Trophoblast cell (in vitro differentiated cells and primary cell): ENCODE results near the gene FCHSD2.

Source experiments
- DNase-seq, 2 donors: peaks; one replicate each; pipeline ENCODE4 v3.0.0-alpha.2; 2016
- H2AFZ ChIP-seq: 2 replicates; pipeline ENCODE4 v1.6.1; 2013; ENCODE audit warnings: low read length, moderate library complexity, mild to moderate bottlenecking; ENCODE audit not compliant: insufficient read depth, poor library complexity
- H2AK5ac ChIP-seq: 2 replicates; pipeline ENCODE4 v1.6.1; 2013; ENCODE audit warnings: mild to moderate bottlenecking, low read length
- H2BK120ac ChIP-seq: 2 replicates; pipeline ENCODE4 v1.6.1; 2013; ENCODE audit warnings: low read length, mild to moderate bottlenecking, moderate library complexity; ENCODE audit not compliant: insufficient read depth, poor library complexity
- H2BK12ac ChIP-seq: 2 replicates; pipeline ENCODE4 v1.6.1; 2013; ENCODE audit warnings: mild to moderate bottlenecking, low read length, moderate library complexity
- H2BK5ac ChIP-seq: 2 replicates; pipeline ENCODE4 v1.6.1; 2013; ENCODE audit warnings: low read length, low read depth, moderate library complexity, mild to moderate bottlenecking; ENCODE audit not compliant: poor library complexity
- H3K14ac ChIP-seq: 2 replicates; pipeline ENCODE4 v1.6.1; 2013; ENCODE audit warnings: mild to moderate bottlenecking, low read length
- H3K18ac ChIP-seq: 2 replicates; pipeline ENCODE4 v1.6.1; 2013; ENCODE audit warnings: mild to moderate bottlenecking, low read length
- H3K23ac ChIP-seq: 2 replicates; pipeline ENCODE4 v1.6.1; 2013; ENCODE audit warnings: low read length
- H3K27ac ChIP-seq: 2 replicates; pipeline ENCODE4 v1.5.1; 2013; ENCODE audit warnings: low read depth, mild to moderate bottlenecking, inconsistent platforms, low read length, moderate library complexity
- H3K27me3 ChIP-seq: 2 replicates; pipeline ENCODE4 v1.6.1; 2013; ENCODE audit warnings: inconsistent platforms, mild to moderate bottlenecking, low read length, moderate library complexity; ENCODE audit not compliant: insufficient read depth
- H3K36me3 ChIP-seq, 2 experiments: 1 replicate in 1 of 2; 2 replicates in 1 of 2; pipeline ENCODE4 v1.6.1; 2013; ENCODE audit warnings: low read length in 2 of 2, mild to moderate bottlenecking in 2 of 2, moderate library complexity in 1 of 2; ENCODE audit not compliant: insufficient read depth in 2 of 2, control insufficient read depth in 1 of 2
- H3K4ac ChIP-seq: 2 replicates; pipeline ENCODE4 v1.6.1; 2013; ENCODE audit warnings: low read depth, mild to moderate bottlenecking, low read length, moderate library complexity
- H3K4me1 ChIP-seq, 2 experiments: 1 replicate in 1 of 2; 2 replicates in 1 of 2; pipeline ENCODE4 v1.6.1; 2013; ENCODE audit warnings: low read length in 2 of 2, mild to moderate bottlenecking in 2 of 2, moderate library complexity in 1 of 2; ENCODE audit not compliant: insufficient read depth in 2 of 2, control insufficient read depth in 1 of 2
- H3K4me2 ChIP-seq: 2 replicates; pipeline ENCODE4 v1.6.1; 2013; ENCODE audit warnings: inconsistent platforms, mild to moderate bottlenecking, low read length, moderate library complexity
- H3K4me3 ChIP-seq: 2 replicates; pipeline ENCODE4 v1.5.1; 2013; ENCODE audit warnings: mild to moderate bottlenecking, low read depth, low read length, inconsistent platforms
- H3K79me1 ChIP-seq: one replicate; pipeline ENCODE4 v1.6.1; 2013; ENCODE audit warnings: low read length
- H3K79me2 ChIP-seq: 2 replicates; pipeline ENCODE4 v1.6.1; 2013; ENCODE audit warnings: low read length, mild to moderate bottlenecking; ENCODE audit not compliant: control insufficient read depth, insufficient read depth, poor library complexity
- H3K9ac ChIP-seq: 2 replicates; pipeline ENCODE4 v1.6.1; 2013; ENCODE audit warnings: mild to moderate bottlenecking, low read length
- H3K9me3 ChIP-seq: 2 replicates; pipeline ENCODE4 v1.6.1; 2013; ENCODE audit warnings: low read depth, mild to moderate bottlenecking, control low read depth, inconsistent platforms, low read length; ENCODE audit not compliant: insufficient read depth
- H4K12ac ChIP-seq: 2 replicates; pipeline ENCODE4 v1.6.1; 2013; ENCODE audit warnings: low read depth, mild to moderate bottlenecking, low read length, moderate library complexity
- H4K8ac ChIP-seq: 2 replicates; pipeline ENCODE4 v1.6.1; 2013; ENCODE audit warnings: low read depth, mild to moderate bottlenecking, low read length, moderate library complexity
- H4K91ac ChIP-seq: one replicate; pipeline ENCODE4 v1.6.1; 2013; ENCODE audit warnings: low read depth, mild to moderate bottlenecking, low read length, moderate library complexity
- WGBS: extraction: QIAGEN DNeasy Blood & Tissue Kit; methylation state at CpG from one replicate; pipeline ENCODE4 v1.1.7; 2013; ENCODE audit warnings: missing lambda C conversion rate; ENCODE audit not compliant: insufficient read length, insufficient coverage; ENCODE audit errors: extremely low coverage; 5-methylcytosine and 5-hydroxymethylcytosine counted together

Gene FCHSD2

DNA sequence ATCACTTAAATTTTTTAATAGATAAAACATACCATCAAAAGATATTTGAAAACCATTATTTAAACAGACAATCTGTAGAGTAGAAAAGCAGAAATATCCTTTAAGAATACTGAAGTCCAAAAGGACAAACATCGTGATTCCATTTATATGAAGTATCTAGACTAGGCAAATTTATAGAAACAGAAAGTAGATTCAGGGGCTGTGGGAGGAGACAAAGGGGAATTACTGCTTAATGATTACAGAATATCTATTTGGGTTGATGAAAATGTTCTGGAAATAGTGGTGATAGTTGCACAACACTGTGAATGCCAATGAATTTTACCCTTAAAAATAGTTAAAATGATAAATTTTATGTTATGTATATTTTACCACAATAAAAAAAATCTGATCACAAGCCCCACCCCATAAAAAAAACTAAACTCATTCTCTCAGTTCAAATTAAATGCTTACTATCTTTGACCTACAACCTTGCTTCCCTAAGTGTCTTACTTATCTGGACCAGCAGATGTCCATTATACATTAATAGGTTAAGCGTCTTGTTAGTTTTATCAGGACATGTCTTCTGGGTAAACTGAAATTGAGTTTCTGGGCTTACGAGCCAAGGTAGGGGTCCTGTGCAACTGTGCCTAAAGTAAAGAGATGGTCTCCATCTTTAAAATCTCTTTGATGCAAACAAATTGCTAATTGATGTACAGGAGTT is 86.3 kb downstream of the FCHSD2 start:
- Histone ChIP-seq H3K4me3 (no peak overlapping the region), H2BK120ac (no peak overlapping the region), H3K18ac (no peak overlapping the region), H4K12ac (no peak overlapping the region), H3K9ac (no peak overlapping the region), H2AK5ac (no peak overlapping the region), H2BK12ac (no peak overlapping the region), H3K4me2 (no peak overlapping the region), H4K8ac (no peak overlapping the region), H3K4me1 (no peaks in the 10 kb centered on the region), H2AFZ (no peak overlapping the region), H3K27me3 (no peaks in the 10 kb centered on the region), H3K36me3 (no peaks in the 10 kb centered on the region), H3K23ac (no peak overlapping the region), H3K79me2 (no peaks in the 10 kb centered on the region), H3K4ac (no peak overlapping the region), H3K9me3 (no peaks in the 10 kb centered on the region), H2BK5ac (no peak overlapping the region), H3K79me1 (no peaks in the 10 kb centered on the region), H3K27ac (no peak overlapping the region), H4K91ac (no peak overlapping the region), H3K14ac (no peak overlapping the region)
- DNase-seq, result no peak
- WGBS, result no CpG with 5 or more reads among the region's 3 CpGs

DNA sequence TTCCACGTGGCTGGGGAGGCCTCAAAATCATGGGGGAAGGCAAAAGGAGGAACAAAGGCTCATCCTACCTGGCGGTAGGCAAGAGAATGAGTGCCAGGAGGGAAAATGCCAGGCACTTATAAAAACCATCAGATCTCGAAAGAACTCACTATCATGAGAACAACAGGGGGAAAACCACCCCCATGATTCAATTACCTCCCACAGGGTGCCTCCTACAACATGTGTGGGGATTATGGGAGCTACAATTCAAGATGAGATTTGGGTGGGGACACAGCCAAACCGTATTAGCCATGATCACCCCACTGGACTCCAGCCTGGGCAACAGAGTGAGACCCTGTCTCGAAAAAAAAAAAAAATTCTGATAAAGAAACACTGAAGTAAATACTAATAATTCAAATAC is 87.1 kb downstream of the FCHSD2 start:
- Histone ChIP-seq H2BK5ac (no peak overlapping the region), H4K91ac (no peak overlapping the region), H3K27me3 (no peaks in the 10 kb centered on the region), H3K18ac (no peak overlapping the region), H4K12ac (no peak overlapping the region), H3K79me2 (no peaks in the 10 kb centered on the region), H3K4me1 (no peaks in the 10 kb centered on the region), H4K8ac (no peak overlapping the region), H3K4me3 (no peak overlapping the region), H3K14ac (no peak overlapping the region), H2AK5ac (no peak overlapping the region), H2BK12ac (no peak overlapping the region), H2BK120ac (no peak overlapping the region), H3K4ac (no peak overlapping the region), H3K36me3 (no peaks in the 10 kb centered on the region), H3K23ac (no peak overlapping the region), H3K4me2 (no peak overlapping the region), H3K9me3 (no peaks in the 10 kb centered on the region), H3K79me1 (no peaks in the 10 kb centered on the region), H3K9ac (no peak overlapping the region), H3K27ac (no peak overlapping the region), H2AFZ (no peak overlapping the region)
- no CpG with 5 or more reads among the region's 5 CpGs for WGBS
- no peak for DNase-seq

DNA sequence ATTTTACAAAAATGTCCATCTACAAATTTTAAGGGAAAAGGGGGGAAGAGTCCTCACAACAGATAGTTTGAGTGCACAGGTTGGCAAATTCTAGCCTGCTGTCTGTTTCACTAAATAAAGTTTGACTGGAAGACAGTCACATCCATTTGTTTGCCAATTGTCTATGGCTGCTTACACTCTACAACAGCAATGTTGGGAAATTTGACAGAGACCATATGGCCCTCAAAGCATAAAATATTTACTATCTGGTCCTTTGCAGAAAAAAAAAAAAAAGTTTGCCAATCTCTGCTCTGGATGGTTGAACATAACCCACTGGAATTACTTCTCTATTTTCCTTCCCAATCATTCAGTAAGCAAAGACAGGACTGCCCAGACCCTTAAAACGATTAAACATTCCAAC is 88.2 kb downstream of the FCHSD2 start:
- Histone ChIP-seq H3K4me2 (no peak overlapping the region), H2BK12ac (no peak overlapping the region), H2AK5ac (no peak overlapping the region), H2BK120ac (no peak overlapping the region), H3K23ac (no peak overlapping the region), H3K4ac (no peak overlapping the region), H2AFZ (no peak overlapping the region), H3K27ac (no peak overlapping the region), H3K18ac (no peak overlapping the region), H3K9me3 (no peaks in the 10 kb centered on the region), H4K12ac (no peak overlapping the region), H3K36me3 (no peaks in the 10 kb centered on the region), H3K9ac (no peak overlapping the region), H3K27me3 (no peaks in the 10 kb centered on the region), H3K14ac (no peak overlapping the region), H4K91ac (no peak overlapping the region), H2BK5ac (no peak overlapping the region), H3K4me1 (no peaks in the 10 kb centered on the region), H3K79me2 (no peaks in the 10 kb centered on the region), H3K79me1 (no peaks in the 10 kb centered on the region), H3K4me3 (no peak overlapping the region), H4K8ac (no peak overlapping the region)
- WGBS, result no CpG with 5 or more reads among the region's 1 CpG
- DNase-seq, result no peak

DNA sequence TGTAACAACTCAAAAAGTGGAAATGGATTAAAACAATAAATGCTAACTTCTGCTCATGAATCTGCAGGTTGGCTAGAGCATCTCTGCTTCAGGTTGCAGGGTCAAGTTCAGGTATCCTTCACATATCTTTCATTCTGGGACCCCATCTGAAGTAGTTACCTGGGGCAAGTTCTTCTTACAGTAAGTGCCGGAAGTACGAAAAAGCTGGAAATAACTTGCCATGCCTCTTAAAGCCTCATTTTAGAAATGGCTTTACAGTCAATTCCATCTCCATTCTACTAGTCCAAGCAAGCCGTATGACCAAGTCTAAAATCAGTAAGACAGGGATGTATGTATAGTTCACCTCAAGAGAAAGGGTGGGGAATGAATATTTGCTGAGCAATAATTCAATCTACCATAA is 93.7 kb downstream of the FCHSD2 start:
- Histone ChIP-seq H3K14ac (no peak overlapping the region), H3K4me2 (no peak overlapping the region), H3K4me3 (no peak overlapping the region), H2BK120ac (no peak overlapping the region), H3K27ac (no peak overlapping the region), H4K8ac (no peak overlapping the region), H3K27me3 (no peaks in the 10 kb centered on the region), H3K79me2 (no peaks in the 10 kb centered on the region), H2AK5ac (no peak overlapping the region), H3K4ac (no peak overlapping the region), H4K91ac (no peak overlapping the region), H2BK12ac (no peak overlapping the region), H3K18ac (no peak overlapping the region), H3K23ac (no peak overlapping the region), H3K36me3 (no peaks in the 10 kb centered on the region), H3K79me1 (no peaks in the 10 kb centered on the region), H4K12ac (no peak overlapping the region), H3K9ac (no peak overlapping the region), H3K9me3 (no peaks in the 10 kb centered on the region), H2AFZ (no peak overlapping the region), H2BK5ac (no peak overlapping the region), H3K4me1 (no peaks in the 10 kb centered on the region)
- DNase-seq, result no peak
- no CpG with 5 or more reads among the region's 3 CpGs for WGBS
